GM20431 (cell line): ENCODE results near the gene R3HDM4.
"Not testable (repeated sequence)": the region's sequence is repeated elsewhere in the genome, so short reads cannot be mapped to it uniquely, and the experiment has no call there.

Experiments used
- in situ Hi-C: fragments of 300-500 bp; cut with MseI, MboI; formaldehyde crosslinking; loops from one replicate; pipeline ENCODE4 v1.15.0; 2020; ENCODE audit warnings: low sequenced_read_pairs; ENCODE audit not compliant: unreplicated experiment

R3HDM4 gene

DNA sequence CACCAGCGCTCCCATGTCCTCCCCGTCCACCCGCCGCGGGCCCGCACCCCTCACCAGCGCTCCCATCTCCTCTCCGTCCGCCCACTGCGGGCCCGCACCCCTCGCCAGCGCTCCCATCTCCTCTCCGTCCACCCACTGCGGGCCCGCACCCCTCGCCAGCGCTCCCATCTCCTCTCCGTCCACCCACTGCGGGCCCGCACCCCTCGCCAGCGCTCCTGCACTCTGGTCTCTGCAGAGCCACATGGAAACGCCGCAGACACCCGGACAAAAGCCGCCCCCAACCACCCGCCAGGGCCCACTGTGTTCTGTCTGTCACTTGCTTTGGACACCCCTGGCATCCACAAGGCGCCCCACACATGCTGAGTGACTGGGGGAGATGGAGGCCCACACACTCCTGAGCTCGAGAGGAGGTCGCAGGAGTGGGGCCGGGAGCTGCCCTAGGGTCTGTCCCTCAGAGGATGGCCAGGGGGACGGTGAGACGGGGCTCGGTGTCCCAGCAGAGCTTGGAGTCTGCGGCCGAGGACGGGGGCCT, 46.2 kb downstream of the R3HDM4 start:
- in situ Hi-C loops: loop anchor here (10.0 kb wide), 1 partner anchor 58 kb away; the partner anchor contains the start of gene ARID3A

DNA sequence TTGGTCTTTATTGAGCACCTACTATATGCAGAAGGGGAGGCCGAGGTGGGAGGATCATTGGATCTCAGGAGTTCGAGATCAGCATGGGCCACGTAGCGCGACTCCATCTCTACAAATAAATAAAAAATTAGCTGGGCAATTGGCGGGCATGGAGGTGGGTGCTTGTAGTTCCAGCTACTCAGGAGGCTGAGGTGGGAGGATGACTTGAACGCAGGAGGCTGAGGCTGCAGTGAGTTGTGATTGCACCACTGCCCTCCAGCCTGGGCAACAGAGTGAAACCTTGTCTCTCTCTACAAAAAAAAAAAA, 49.8 kb downstream of the R3HDM4 start:
- in situ Hi-C loops: loop anchor here (10.0 kb wide), 1 partner anchor 62 kb away; the partner anchor contains the start of gene ARID3A

DNA sequence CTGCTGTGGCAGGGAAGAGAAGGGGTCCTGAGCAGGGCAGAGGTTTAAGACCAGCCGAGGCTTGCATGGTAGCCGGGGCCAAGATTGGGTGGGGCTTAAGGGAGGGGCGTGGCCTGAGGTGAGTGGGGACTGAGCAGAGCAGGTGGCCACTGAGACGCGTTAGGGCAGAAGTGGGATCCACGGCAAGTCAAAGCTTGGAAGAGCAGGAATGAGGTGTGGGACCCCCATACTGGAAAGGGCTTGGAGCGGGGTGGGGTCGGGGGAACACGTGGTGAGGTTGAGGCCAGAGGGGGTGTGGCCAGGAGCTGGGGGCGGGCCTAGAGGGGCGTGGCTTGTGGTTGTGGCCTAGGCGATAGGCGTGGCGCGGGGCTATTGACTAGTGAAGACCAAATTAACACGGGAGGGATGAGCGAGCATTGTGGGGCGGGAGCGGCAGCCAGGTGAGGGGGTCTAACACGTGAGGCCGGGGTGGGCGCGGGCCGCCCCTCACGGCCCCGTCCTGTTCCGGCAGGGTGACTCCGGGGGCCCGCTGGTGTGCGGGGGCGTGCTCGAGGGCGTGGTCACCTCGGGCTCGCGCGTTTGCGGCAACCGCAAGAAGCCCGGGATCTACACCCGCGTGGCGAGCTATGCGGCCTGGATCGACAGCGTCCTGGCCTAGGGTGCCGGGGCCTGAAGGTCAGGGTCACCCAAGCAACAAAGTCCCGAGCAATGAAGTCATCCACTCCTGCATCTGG, 50.3 kb downstream of the R3HDM4 start:
- in situ Hi-C loops: loop anchor here (10.0 kb wide), 1 partner anchor 62 kb away; the partner anchor contains the start of gene ARID3A

DNA sequence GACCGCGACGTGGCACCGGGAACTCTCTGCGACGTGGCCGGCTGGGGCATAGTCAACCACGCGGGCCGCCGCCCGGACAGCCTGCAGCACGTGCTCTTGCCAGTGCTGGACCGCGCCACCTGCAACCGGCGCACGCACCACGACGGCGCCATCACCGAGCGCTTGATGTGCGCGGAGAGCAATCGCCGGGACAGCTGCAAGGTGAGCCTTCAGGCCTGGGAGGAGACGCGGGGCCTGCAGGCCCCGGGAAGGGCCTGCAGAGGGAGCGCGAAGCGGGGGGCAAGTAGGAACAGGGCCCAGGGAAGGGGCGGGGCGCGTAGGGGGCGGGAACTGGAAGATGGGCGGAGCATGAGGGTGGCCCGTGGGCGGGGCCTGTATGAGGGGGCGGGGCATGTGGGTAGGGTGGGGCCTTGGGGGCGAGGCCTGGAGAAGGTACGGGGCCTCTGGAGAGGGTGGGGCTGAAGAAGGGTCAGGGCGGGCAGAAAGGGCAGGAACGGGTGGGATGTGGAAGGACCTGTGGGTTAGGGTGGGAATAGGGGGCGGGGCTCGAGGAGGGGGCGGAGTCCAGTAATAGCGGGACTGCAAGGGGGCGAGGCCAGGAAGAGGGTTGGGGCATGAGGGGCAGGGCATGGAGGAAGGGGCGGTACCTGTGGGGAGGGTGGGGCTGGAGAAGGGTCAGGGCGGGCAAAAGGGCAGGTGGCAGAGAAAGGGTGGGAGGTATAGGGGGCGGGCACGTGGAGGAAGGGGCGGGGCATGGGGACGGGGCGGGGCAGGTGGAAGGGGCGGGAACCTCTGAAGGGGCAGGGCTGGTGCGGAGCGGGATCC, 51.1 kb downstream of the R3HDM4 start:
- in situ Hi-C loops: loop anchor here (10.0 kb wide), 1 partner anchor 63 kb away; the partner anchor contains the start of gene ARID3A

DNA sequence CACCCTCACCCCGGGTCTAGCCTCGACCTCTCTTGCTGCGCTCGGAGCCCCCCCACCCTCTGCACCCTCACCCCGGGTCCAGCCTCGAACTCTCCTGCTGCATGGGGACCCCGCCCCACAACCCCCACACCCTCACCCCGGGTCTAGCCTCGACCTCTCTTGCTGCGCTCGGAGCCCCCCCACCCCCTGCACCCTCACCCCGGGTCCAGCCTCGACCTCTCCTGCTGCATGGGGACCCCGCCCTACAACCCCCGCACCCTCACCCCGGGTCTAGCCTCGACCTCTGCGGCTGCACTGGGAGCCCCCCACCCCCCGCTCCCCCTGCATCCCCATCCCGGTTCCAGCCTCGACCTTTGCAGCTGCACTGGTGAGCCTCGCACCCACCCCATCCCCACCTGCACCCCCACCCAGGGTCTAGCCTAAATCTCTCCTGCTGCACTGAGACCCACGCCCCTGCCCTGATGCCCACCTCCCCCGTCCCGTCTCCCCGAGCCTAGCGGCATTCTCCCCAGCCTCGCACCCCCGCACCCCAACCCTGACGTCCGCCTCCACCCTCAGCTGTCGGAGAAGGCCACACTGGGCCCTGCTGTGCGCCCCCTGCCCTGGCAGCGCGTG, 51.8 kb downstream of the R3HDM4 start:
- in situ Hi-C loops: loop anchor here (10.0 kb wide), 1 partner anchor 64 kb away; the partner anchor contains the start of gene ARID3A

DNA sequence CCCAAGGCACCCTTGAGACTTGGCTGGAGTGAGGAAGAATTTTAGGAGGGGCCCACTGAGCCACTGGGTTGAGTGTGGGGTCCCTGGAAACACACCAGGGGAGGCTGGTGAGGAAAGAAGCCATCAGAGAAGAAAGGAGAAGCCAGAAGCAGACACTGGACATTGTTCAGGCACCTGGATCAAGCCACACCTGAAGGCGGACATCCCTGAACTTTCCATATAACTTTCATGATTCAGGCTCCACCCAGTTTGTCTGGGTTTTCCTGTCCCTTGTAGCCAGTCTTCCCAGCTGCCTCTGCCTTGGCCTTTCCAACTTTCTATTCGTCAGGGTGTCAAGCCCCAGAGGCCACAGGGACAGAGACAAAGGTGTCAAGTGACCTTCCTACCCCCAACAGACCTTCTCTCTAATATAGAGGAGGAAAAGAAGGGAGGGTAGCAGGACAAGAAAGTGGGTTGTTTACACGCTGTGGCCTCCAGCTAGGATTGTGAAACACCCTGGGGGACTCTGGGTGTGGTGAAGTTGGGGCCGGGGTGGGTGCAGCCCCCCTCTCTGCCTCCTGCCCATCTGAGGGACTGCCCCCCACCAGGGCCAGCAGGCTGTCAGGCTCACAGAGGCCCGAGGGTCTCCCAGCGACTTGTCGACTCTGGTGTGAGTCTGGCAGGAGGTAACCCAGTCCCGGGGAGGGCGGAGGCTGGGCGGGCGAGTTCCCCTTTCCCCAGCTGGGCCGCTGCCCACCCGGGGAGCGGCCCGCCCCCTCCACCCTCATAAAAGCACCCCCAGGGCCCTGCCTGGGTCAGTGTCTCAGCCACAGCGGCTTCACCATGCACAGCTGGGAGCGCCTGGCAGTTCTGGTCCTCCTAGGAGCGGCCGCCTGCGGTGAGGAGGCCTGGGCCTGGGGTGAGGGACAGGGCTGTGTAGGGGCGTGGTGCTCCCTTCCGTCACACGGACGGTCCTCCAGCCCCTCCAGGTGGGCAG, 53.9 kb downstream of the R3HDM4 start, which contains the start of gene CFD:
TSS of gene CFD (plus strand) at position 797 of the 976 bp plus-strand sequence. CDS start at position 823, 26 bp downstream.
- in situ Hi-C loops: no loop called here

- in situ Hi-C loops: no loop called here
These were observed 54.7 kb downstream of the R3HDM4 start for GRCh38 chr19:858284-858683.

GRCh38 chr19:855566-856120, 57.4 kb downstream of the R3HDM4 start:
- in situ Hi-C loops: no loop called here

- in situ Hi-C loops: no loop called here
These were observed 57.9 kb downstream of the R3HDM4 start for GRCh38 chr19:855142-855541.

DNA sequence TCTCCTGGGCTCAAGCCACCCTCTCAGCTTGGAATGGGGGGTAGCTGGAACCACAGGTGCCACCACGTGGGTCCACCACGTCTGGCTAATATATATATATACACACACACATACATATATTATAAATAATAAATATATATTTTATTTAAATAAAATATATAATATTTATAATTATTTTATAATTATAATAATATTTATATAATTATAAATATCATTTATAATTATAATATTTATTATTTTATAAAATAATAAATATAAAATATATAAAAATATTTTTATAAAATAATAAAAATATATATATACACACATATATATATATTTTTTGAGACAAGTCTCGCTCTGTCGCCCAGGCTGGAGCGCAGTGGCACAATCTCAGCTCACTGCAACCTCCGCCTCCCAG, 58.5 kb downstream of the R3HDM4 start:
- in situ Hi-C loops: no loop called here

- in situ Hi-C loops: not testable (repeated sequence)
These were observed 59.3 kb downstream of the R3HDM4 start for GRCh38 chr19:853614-854220.

- in situ Hi-C loops: no loop called here
These were observed 59.9 kb downstream of the R3HDM4 start for GRCh38 chr19:853014-853585.

- in situ Hi-C loops: no loop called here
These were observed 60.6 kb downstream of the R3HDM4 start, which contains the start of gene ELANE for GRCh38 chr19:852136-853013. TSS of gene ELANE (plus strand) at chr19:852303. CDS start at chr19:852329, 26 bp downstream.

DNA sequence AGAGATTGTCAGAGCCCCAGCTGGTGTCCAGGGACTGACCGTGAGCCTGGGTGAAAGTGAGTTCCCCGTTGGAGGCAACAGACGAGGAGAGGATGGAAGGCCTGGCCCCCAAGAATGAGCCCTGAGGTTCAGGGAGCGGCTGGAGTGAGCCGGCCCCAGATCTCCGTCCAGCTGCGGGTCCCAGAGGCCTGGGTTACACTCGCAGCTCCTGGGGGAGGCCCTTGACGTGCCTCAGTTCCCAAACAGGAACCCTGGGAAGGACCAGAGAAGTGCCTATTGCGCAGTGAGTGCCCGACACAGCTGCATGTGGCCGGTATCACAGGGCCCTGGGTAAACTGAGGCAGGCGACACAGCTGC, 62.1 kb downstream of the R3HDM4 start:
- in situ Hi-C loops: no loop called here

DNA sequence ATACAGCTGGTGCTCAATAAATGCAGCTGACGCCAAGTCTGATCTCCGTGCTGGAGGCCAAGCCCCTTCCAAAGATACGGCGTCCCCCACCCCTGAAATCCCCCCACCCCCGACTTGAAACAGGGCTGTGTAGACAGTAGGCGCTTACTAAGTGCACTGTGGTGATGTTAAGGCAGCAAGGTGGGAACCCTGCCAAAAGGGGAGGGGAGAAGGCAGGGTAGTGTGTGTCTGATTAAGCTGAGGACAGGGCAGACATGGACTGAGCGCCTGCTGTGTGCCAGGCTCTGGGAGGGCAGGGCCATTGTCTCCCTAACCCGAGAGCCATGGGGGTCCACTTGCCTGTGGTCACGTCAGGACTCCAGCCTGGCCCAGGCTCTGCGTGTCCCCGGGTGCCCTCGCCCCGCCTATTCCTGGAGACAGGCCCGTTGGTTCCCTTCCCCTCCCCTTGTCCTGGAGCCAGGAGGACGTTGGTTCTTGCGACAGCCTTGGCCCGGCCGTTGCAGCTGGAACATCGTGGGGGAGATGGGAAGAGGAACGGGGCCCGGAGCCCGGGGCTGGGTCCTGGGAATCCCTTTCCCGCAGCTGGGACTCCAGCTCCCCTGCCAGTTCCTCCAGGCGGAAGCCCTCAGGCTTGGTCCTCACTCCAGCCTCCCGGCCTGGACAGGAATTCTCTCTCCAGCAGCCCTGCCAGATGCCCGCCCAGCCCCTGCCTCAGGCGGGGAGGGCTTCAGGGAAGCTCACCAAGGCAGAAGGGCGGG, 62.6 kb downstream of the R3HDM4 start:
- in situ Hi-C loops: no loop called here

GRCh38 chr19:849195-849594, 63.8 kb downstream of the R3HDM4 start:
- in situ Hi-C loops: not testable (repeated sequence)
